Liver (tissue), 3 donors: ENCODE results near the gene SMPD3.

Source experiments
- ATF3 ChIP-seq: IDR thresholded peaks from 2 replicates; pipeline ENCODE4 v1.6.1; 2016; ENCODE audit warnings: antibody characterized with exemption
- CTCF ChIP-seq: fragments of 150-350 bp; IDR thresholded peaks from 2 replicates; pipeline ENCODE4 v1.5.1; 2017; ENCODE audit warnings: improper control_type of control experiment, low read depth, low read length; ENCODE audit not compliant: missing input control
- RAD21 ChIP-seq, 2 donors: IDR thresholded peaks; 2 replicates each; pipeline ENCODE4 v1.6.1; 2016; ENCODE audit warnings: antibody characterized with exemption in 2 of 2, mild to moderate bottlenecking in 2 of 2
- YY1 ChIP-seq: IDR thresholded peaks from 2 replicates; pipeline ENCODE4 v1.6.1; 2016; ENCODE audit warnings: antibody characterized with exemption, mild to moderate bottlenecking
- donor health status: healthy.
- donor health status: healthy.

- TF ChIP-seq YY1 (no peak), CTCF (no peak), RAD21 (IDR thresholded peaks at IDR 0.05) (no peak), ATF3 (no peak)
Measured at GRCh38 chr16:68386628-68387027, 61.7 kb downstream of the SMPD3 start.
